GF-D8 (cell line): ENCODE measurements around the gene TRAPPC6A.

Source experiments
- DNase-seq: peaks from one replicate; lab custom pipeline; 2025; lab: John Stamatoyannopoulos, UW

The TRAPPC6A gene

DNA sequence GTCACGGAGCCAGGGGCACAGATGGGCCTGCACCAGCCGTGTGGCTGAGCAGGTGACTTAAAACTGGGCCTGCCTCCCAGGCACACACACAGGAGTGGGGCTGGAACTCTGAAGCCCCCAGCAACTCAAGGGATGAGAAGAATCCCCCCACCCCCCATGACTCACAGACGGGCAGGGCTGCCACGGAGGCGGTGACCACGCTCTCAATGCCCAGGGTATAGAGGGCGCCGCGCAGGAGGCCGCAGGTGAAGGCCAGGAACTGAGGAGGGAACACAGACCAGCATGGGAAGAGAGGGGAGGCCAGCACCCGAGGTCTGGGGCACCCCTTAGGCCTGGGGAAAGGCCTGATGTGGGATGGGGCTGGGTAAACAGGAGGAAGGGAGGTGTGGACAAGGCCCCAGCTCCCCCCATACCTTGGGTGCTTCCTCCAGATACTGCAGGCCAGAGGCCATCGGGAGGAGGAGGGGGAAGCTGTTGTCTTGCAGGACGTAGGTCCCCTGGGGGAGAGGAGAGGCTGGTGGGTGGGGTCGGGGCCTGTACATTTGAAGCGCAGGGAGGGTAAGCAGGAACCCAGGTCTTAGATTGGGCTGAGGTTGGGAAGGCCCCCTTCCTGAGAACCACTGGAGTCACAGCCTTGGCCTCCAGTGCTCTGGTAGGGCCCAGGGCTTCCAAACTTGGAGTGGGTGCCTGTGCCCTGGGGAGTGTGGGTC, 14.1 kb downstream of the TRAPPC6A start:
- no peak for DNase-seq

DNA sequence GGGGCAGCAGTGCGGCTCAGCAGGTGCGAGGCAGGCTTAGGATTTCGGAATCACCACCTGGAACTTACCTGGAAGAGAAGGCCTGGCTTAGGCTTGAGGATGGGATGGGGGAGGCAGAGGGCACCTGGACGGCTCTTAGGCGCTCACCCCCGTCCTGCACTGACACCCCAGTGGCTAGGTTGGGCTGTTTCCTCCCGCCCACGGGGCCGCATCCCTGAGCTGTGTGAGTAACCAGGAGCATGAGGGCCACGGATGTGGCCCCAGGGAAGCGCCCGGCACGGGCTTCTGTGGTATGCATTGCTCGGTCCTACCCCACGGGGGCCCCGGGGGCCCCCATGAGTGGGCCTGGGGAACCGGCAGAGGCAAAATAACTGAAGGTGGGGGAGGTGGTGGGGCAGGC, 14.9 kb downstream of the TRAPPC6A start:
- DNase-seq: no peak

DNA sequence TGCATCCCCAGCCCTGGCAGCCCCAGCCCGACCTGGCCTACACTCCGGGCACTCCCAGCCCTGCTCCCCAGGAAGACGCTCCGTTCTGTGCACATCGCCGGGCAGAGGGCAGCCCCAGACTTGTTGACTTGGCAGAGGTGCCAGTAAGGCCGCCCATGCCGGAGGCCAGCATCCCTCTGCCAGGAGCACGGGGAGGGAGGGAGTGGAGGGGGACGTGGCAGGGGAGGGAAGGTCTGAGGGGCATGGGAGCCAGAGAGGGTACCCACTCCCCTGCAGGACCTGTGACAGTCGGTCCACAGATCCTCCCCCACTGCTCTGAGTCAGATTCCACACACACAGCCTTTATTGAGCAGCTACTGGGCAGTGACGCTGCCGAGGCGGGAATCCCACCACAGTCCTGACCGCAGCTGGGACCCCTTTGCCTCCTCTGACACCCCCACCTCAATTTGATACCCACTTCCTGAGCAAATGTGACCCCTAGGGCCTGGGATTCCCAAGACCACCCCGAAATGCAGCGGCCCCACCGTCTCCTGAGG, 15.4 kb downstream of the TRAPPC6A start:
- DNase-seq: no peak

DNA sequence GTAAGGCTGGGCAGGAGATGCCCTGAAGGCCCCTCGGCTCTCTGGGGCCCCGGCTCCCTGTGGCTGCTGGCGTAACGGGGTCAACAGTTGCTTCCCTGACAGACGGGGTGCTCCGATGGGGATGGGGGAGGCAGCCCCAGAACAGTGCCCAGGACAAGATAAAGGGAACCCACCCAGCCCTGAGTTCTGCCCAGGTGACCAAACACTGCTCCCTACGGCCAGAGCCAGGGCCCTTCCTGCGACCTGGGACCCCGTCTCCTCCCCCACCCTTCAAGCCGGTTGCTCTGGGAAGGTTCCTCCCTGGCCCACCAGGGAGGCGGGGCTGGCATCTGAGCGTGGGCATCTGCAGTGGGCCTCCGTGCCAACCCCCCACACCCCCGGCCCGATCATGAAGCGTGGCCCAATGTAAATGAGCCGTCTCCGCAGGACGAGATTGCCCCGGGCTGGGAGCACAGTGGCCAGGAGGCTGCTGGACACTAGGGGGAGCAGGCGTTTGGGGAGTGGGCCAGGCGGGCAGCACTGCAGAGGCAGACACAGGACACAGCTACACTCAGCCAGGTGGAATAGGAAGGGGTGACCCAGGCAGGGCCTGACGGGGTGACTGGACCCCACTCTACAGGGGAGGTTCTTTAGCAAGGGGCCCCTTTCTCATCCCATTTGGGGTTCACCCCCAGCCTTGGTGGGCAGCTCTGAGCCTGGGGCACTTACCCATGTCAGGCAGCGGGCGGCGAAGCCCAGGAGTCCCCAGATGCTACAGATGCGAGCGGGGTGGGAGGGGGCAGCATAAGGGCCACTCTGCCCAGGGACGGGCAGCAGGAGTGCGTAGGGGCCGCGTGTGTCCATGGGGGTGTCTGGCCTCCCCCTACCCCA, 16.1 kb downstream of the TRAPPC6A start:
- DNase-seq: no peak

DNA sequence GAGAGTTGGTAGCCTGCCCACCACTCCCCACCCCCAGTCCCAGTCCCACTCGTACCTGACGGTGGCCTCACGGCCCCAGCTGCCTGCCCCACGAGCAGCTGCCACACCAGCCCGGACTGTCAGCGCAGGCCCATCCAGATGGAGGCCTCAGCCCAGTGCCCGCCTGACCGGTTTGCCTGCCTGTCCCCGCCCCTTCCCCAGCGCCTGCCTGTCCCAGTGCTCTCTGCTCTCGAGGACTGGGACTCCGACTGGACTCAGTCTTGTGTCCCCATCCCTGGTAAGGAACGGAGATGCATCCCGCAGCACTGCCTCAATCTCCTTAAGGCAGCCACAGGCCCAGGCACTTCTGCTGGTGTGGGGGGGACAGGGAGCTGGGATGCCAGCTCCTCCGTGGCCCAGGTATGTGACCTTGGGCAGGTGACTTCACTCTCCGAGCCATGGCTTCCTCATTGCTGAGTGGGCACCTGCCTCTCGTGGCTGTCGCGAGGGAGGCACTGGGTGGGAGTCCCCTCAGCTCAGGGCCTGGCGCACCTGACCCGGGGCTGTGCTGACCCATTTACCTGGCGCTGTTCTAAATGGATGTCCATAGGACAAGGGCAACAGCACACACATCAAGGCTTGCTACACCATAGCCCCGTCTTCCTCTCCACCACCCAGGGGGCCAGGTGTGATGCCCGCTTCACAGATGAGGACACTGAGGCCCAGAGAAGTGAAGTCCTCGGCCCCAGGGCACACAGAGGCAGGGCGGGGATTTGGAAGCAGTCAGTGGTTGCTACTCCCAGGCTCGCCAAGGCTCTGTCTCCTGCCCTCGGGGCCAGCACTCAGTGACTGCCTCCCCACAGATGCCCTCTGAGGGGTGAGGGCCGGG, 16.9 kb downstream of the TRAPPC6A start, which contains the start of gene NKPD1:
NKPD1 (minus strand) TSS at position 113 of the 868 bp plus-strand sequence. CDS start 832 bp downstream, outside the sequence.
- DNase-seq: no peak

DNA sequence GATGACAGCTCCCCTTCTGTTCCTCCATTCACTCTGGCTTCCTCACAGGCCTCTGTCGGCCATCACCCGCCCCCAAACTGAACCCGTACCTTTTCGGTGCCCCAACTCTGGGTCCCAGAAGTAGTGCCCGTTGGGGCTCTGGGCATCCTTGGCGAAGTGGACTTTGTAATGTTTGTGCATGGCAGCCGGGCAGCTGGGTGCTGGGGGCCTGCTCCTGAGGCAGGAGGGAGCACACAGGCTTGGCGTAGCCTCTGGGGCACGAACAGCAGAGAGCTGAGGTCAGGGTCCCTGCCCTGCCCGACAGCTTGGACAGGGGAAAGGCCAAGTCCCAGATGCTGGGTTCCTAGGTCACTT, 18.1 kb downstream of the TRAPPC6A start:
- no peak for DNase-seq

DNA sequence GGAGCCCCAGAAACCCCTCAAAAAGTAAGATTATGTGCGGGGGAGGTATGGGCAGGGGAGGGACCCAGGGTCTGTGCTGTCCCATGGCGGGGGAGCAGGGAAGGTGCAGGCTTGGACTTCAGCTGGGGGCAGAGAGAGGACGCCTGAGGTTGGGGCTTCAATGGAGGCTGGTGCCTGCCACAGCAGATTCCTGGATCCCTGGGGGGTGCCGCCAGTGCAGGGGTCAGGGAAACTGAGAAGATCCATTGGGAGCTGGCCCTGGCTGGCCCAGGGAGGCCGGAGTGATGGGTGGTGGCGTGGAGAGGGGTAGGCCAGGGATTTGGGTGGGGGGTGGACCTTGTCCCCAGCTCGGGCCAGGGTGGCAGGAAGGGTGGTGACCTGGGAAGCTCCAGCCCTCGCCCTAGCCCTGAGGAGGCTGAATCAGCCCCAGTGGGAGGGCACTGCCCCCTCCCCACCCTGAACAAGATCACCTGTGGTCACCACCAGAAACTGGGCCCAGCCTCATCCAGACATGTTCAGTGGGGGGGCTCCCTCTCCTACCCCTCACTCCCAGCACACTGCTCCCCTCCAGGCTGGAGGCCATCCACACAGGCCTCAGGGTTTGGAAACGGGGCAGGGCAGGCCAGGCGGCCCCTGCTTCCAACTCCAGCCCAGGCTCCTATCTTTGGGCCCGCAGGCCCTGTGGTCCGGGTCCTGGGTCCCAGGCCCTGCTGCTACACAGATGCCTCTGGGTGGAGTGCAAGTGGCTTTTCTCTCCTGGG, 18.6 kb downstream of the TRAPPC6A start:
- DNase-seq: no peak

DNA sequence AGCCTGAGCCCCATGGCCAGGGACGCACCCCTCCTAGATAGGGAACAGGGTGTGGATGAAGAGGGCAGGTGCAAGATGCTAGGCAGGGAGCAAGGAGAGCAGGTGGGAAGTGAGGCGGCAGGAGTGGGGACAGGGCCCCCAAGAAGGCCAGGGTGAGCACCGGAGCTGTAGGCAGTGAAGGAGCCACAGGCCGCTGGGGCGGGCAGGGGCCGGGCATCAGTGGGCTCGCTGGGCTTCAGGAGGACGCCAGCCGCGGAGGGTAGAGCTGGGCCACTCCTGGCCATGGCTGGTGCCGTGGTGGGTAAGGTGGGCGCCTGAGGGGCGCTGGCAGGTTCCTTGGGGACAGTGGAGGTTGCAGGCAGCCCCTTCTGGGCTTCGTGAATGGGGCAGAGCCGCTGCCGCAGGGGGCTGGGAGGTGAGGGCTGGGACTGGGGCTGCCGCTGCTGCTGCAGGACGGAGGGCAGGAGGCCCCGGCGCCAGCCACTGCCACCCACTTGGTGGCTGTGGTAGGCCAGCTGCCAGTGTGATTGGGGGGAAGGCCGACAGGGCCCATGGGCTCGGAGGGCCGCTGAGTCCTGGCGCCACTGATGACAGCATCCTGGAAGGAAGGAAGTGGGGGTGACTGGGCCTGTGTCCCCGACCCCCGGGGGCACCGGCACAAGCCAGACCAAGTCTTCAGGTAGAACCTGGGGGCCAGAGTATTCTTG, 19.4 kb downstream of the TRAPPC6A start:
- DNase-seq: no peak

DNA sequence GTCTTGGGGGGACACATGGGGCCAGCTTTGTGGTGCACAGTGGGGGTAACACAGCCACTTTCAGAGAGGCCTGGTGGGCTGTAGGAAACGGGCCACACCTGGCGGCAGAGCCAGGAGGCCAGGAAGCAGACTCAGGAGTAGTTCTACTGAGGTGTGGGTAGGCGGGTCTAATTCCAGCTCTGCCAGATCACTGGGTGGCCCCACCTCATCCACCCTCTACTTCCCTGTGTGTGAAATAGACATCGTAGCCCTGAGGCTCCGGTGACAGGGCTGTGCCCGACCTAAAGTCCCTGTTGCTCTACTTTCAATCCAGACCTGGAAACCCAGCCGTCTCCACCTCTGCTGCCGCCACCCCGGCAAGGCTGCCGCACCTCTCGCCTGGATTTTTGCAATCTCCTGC, 21.3 kb downstream of the TRAPPC6A start:
- DNase-seq: no peak

DNA sequence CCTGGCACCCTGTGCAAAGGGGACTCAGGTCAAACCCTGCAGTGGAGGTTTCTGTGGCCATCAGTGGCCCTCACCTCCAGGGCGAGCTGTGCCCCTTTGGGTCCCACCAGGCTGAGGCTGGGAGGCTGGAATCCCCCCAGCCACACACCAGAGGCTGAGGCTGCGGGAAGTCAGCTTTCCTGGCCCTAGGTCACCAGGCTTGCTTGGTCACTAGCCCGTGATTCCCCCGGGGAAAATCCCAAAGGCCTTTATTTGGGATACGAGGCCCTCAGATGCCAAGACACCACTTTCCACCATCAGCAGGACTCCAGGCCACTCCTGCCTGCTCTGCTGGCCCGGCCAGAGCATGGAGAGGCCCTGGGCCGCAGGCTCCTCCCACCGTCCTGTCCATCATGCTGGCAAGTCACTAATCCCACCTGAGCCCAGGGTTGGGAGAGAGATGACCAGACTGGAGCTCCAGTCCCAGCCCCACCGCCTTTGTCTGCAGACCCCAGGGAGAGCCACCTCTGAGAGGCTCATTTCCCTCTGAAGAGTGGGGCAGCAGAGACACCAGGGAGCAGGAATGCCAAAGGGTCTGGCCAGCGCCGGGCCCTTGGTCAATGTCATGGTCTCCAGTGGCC, 21.9 kb downstream of the TRAPPC6A start:
- no peak for DNase-seq

DNA sequence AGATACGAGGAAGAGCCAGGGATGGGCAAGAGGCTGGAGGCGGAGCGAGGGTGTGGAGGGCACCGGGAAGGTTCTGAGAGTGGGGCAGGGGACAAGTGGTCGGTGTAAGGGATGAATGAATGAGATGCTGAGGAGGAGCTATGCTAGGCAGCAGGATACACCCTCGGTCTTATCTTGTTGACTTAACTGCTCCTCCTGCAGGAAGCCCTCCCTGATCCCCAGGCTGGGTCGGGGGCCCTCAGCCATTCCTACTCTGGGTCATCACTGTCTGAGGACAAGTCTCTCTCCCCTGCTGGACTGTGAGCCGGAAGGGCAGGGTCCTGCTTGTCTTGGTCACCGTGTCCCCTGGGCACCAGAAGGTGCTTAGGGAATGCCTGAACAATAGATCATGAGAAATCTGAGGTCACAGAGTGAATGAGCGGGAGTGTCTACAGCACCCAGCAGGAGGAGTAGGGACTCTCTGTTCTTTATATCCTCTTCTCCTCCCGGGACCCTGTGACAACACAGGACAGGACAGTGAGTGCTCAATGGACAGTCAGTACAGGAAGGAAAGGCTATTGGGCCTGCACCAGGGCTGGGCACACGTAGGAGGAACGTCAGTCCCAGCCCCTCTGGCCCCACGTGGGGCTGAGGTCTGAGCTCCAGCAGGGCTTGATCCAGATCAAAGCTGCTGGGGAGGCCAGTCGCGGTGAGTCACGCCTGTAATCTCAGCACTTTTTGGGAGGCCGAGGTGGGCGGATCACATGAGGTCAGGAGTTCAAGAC, 23.8 kb downstream of the TRAPPC6A start:
- DNase-seq: no peak

DNA sequence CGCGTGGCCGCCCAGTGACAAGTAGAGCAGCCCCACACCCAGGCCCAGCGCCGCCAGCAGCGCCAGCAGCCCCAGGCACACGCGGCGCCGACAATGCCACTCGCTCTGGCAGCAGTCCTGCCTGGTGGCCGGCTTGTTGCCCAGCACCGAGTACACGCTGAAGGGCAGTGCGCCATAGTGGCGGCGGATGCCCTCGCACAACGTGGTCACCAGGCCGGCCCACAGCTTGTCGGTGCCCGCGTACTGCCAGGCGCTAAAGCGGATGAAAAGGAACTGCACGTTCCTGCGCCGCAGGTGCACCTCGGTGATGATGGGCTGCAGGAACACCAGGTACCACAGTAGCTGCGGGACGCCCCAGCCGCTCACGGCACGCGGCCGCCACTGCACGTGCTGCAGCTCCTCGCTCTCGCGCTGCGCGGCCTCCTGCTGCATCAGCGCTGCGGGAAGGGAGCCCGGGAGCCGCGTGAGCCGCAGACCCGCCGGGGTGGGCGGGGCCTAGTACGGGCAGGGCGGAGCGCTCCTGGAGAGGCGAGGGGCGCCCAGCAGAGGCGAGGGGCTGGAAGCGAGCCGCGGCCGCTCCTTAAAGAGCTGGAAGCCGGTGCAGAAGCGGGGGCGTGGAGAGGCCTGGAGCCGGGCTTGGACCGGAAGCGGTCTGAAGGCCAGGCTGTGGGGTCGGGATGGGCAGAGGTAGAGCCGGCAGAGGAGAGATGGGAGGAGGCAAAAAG, 24.5 kb downstream of the TRAPPC6A start:
- no peak for DNase-seq

DNA sequence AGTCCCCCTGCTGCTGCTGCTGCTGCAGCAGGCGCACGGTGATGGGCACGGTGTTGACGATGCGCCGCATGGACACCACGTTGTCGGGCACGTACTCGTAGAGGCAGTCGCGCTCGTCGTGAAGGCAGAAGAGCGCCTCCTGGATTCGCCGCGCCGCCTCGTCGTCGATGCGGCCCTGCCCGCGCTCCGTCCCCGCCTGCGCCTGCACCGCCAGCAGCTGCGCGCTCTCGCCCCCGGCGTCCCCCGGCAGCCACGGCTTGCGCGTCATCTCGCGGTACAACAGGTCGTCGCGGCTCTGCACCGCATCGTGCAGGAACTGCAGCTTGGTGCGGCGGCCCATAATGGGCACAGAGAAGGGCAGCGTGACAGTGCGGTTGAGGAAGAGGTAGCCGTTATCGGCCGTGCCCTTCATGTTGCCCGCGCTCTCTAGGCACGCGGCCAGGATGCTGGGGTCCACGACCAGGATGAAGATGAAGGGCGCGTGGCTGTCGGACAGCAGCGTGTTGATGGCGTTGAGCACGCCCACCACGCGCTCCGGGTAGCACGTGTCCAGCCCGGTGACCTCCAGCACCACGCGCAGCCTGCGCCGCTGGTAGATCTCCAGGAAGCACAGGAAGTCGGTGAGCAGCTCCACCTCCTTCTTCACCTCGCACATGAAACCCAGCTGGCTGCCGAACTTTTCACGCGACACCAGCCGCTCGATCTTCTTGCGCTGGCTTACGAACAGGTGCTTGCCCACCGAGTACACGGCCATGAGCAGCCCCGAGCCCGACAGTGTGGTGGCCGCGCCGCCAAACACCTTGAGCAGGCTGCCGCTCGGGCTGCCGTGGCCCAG, 25.3 kb downstream of the TRAPPC6A start:
- DNase-seq: no peak

DNA sequence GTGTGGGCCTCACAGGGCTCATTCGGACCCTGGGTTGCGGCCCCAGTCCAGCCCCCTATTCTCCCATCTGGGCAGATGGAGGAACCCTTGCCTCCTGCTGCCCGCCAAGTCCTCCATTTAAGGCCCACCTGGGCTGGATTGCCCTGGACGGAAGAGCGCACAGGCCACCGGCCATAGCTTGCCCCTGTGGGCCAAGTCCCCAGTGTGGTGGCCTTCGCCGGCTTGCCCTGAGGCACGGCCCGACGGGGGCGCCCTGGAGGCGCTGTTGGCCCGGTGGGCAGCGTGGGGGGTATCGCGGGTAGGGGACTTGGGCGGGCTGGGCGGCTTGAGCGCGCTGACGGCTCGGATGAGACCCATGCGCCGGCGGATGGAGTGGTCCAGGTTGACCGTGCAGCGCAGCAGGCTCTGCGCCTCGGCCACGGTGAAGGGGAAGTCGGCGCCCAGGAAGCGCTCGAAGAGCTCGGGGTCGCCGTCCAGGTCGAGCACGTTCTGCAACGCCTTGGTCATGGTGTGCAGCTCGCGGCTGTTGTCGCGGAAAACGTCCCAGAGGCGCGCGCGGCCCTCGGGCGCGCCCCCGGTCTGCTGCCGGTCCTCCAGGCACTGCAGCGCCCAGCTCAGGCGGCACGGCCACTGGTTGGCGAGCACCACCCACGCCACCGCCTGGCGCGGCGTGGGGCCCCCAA, 26.1 kb downstream of the TRAPPC6A start:
- DNase-seq: no peak

DNA sequence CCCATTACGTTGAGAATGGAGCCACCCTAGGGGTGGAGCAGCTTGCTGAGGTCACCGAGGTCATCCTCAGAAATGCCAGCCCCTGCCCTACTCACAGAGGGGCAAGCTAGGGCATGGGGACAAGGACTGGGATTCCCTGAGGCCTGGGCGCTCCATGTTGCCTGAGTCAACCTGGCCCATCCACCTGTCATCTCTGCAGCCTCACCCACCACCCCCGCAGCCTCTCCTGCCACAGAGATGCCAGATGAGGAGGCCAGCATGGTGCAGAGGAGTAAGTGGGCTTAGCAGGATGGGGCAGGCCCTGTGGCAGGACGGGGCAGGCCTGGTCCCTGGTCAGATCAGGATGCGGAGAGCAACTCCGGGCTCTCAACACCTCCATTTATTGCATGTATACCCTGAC, 26.7 kb downstream of the TRAPPC6A start:
- no peak for DNase-seq

DNA sequence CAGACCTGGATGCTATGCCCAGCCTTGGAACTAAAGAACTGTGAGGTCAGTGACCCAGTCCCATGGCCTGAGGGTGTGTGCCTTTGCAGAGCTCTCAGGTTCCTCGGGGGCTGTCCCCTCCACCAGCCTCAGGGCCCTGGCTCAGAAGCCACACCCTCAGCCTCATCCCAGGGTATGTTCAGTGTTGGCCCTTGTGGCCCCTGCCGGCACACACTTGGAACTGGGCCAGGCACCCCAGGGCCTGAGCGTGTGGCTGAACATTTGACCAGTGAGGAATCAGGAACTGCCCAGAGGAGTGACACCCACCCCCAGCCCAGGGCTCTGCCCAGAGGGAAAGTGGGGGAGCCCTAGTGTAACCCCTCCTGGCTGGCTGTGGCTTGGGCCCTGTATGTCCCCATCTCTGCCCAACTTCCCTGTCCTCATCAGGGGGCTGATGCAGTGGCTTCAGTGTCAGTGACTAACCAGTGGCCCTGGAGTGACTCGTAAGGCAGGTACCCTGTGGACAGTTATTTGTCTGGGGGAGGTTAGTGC, 27.2 kb downstream of the TRAPPC6A start:
- DNase-seq: no peak

DNA sequence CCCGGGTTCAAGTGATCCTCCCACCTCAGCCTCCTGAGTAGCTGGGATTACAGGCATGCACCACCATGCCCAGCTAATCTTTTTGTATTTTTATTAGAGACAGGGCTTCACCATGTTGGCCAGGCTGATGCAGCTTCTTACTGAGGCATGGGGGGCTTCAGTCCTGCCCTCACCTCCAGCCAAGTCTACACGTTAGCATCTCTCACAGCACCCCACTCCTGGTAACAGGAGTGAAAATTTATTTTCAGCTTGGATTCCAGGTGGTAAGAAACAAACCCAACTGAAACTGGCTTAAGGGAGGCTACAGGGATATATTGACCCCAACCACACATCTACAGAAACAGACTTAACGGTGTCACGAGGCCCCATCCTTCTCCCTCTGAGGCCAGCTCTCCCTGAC, 27.9 kb downstream of the TRAPPC6A start:
- no peak for DNase-seq
